ENCODE data around the gene DHRS7B. TPM values are rescaled to one million over a fixed set of nuclear protein-coding genes. Genes with fewer than 3 reads are reported as not detected.

Gene DHRS7B
- total RNA-seq, 4 donors from 2014 or later = 18.8 to 32.4 (median 22.3) TPM

DNA sequence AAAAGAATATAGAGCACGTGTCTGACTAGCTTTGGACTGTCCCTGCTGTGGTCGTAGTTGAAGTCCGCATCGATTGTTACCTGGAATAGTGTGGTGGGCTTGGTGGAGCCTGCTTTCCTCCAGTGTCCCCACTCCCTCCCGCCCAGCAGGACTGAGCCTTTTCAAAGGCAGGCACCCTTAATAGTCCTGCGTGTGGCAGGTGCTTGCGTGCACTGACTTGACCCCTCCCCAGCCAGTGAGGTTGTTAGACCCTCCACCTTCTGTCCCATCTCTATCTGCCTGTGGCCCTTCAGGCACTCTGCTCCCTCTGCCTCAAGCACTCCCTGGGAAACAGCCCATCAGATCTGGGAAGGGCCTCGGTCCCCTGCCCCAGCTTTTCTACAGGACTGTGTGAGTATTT, 50.6 kb downstream of the DHRS7B start:
- no peak overlapping the region for H3K4me3 ChIP-seq
- no peaks in the 10 kb centered on the region for H3K9me3 ChIP-seq
- intact Hi-C loops (cut with DNase I) = no loop called here
- 94 to 95% methylated on average over 7 of the region's 8 CpGs for WGBS, 2 donors
- no peaks in the 10 kb centered on the region for H3K4me1 ChIP-seq
- no peak for DNase-seq
- H3K27ac ChIP-seq = no peak overlapping the region
- H3K36me3 ChIP-seq = peaks cover 0 to 61% (median 5%) of the 10 kb centered on the region in 3 donors
- H3K27me3 ChIP-seq = no peaks in the 10 kb centered on the region
- TF ChIP-seq, protein P1, sequence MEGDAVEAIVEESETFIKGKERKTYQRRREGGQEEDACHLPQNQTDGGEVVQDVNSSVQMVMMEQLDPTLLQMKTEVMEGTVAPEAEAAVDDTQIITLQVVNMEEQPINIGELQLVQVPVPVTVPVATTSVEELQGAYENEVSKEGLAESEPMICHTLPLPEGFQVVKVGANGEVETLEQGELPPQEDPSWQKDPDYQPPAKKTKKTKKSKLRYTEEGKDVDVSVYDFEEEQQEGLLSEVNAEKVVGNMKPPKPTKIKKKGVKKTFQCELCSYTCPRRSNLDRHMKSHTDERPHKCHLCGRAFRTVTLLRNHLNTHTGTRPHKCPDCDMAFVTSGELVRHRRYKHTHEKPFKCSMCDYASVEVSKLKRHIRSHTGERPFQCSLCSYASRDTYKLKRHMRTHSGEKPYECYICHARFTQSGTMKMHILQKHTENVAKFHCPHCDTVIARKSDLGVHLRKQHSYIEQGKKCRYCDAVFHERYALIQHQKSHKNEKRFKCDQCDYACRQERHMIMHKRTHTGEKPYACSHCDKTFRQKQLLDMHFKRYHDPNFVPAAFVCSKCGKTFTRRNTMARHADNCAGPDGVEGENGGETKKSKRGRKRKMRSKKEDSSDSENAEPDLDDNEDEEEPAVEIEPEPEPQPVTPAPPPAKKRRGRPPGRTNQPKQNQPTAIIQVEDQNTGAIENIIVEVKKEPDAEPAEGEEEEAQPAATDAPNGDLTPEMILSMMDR (IDR thresholded peaks at IDR 0.05) = no peak
- no peak for TF ChIP-seq POLR2A (IDR thresholded peaks at IDR 0.05)

DNA sequence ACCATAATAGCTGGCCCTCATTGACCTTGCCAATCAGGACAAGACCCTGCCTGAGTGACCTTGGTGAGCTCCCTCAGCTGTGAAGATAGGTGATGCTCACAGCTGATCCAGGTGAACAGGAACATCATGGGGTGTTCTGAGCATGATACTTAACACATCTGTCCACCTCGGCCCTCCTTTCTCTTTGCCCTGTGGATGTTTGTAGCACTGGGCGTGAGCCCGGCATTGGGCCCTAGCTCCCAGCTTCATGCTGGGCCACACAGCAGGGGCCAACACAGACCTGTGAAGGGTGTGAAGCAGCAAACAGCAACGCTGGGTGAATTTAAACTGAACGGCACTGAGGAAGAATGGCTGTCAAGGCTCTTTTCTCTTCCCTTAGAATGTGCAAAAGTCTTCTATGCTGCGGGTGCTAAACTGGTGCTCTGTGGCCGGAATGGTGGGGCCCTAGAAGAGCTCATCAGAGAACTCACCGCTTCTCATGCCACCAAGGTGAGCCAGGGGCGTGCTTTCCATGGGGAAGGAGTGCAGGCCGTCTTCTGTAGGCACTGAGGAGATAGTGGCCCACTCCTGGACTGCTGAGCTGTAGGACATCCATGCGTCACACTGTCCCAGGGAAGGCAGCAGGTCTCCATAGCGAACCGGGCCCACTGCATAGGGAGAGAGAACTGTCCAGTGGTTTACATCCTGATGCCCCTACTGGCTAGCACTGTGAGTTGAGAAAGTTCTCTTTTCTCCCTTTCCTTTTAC, 51.3 kb downstream of the DHRS7B start:
- Histone ChIP-seq H3K27ac (no peak overlapping the region), H3K9me3 (no peaks in the 10 kb centered on the region), H3K27me3 (no peaks in the 10 kb centered on the region), H3K4me3 (no peak overlapping the region), H3K4me1 (no peaks in the 10 kb centered on the region), H3K36me3 (peaks cover 0 to 55% (median 5%) of the 10 kb centered on the region in 3 donors)
- TF ChIP-seq, protein P1 (IDR thresholded peaks at IDR 0.05) = no peak
- no peak for TF ChIP-seq POLR2A (IDR thresholded peaks at IDR 0.05)
- intact Hi-C loops (cut with DNase I) = no loop called here
- 91 to 93% methylated on average over 12 to 13 of the region's 13 CpGs for WGBS, 2 donors
- no peak for DNase-seq

DNA sequence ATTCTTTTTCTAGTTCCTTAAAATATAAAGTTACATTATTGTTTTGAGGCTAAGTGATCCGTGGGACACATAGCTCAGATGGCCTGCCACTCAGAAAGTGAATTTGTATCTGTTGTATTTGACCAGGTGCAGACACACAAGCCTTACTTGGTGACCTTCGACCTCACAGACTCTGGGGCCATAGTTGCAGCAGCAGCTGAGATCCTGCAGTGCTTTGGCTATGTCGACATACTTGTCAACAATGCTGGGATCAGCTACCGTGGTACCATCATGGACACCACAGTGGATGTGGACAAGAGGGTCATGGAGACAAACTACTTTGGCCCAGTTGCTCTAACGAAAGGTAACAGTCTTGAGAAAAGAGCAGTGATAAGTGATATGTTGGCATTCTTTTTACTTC, 56.7 kb downstream of the DHRS7B start:
- 71 to 79% methylated on average over 5 of the region's 5 CpGs for WGBS, 2 donors
- H3K4me3 ChIP-seq = no peak overlapping the region
- no peak for TF ChIP-seq POLR2A (IDR thresholded peaks at IDR 0.05)
- TF ChIP-seq, protein P1 (IDR thresholded peaks at IDR 0.05) = no peak
- peaks cover 8 to 74% (median 13%) of the 10 kb centered on the region in 3 donors for H3K36me3 ChIP-seq
- DNase-seq = no peak
- H3K4me1 ChIP-seq = no peaks in the 10 kb centered on the region
- H3K9me3 ChIP-seq = no peaks in the 10 kb centered on the region
- H3K27me3 ChIP-seq = no peaks in the 10 kb centered on the region
- intact Hi-C loops (cut with DNase I) = no loop called here
- no peak overlapping the region for H3K27ac ChIP-seq

DNA sequence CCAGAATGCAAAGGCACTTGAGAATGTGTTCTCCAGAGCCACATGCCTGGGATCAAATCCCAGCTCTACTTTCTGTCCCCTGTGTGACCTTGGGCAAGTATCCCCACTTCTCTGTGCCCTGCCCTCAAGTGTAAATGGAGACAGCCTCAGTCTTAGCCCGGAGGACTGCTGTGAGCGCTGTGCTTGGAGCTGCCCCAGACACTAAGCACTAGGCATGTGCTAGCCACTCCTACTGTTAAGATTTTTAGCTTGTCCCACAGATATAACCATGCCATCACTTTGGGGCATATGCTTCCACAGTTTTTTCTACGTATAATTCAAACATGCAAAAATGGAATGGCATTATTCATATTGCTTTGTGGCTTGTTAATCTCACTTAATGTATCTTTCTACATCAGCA, 57.8 kb downstream of the DHRS7B start:
- Histone ChIP-seq H3K27me3 (no peaks in the 10 kb centered on the region), H3K27ac (no peak overlapping the region), H3K9me3 (no peaks in the 10 kb centered on the region), H3K36me3 (peaks cover 8 to 74% (median 13%) of the 10 kb centered on the region in 3 donors), H3K4me1 (no peaks in the 10 kb centered on the region), H3K4me3 (no peak overlapping the region)
- 97 to 100% methylated on average over 3 of the region's 3 CpGs for WGBS, 2 donors
- TF ChIP-seq, protein P1 (IDR thresholded peaks at IDR 0.05) = no peak
- TF ChIP-seq POLR2A (IDR thresholded peaks at IDR 0.05) = no peak
- intact Hi-C loops (cut with DNase I) = no loop called here
- no peak for DNase-seq

DNA sequence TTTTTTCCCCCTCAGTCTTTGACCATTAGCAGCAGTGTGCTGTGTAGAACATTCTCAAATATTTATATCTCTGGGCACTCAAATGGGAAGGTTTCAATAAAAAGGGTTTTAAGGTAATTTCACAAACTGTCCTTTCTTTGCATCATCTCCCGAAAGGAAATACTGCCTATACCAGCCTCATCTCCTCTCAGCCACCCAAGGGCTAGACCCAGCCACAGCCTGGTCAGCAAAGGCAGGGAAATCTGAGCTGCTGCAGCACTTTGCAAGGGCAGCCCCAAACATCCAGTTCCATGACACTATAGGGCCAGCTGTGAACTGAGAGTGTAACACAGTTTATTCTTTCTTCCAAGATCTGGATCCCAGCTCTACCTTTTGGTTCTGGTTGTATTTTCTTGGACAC, 58.3 kb downstream of the DHRS7B start:
- Histone ChIP-seq H3K27ac (no peak overlapping the region), H3K36me3 (peaks cover 8 to 74% (median 13%) of the 10 kb centered on the region in 3 donors), H3K4me3 (no peak overlapping the region), H3K27me3 (no peaks in the 10 kb centered on the region), H3K9me3 (no peaks in the 10 kb centered on the region), H3K4me1 (no peaks in the 10 kb centered on the region)
- TF ChIP-seq, protein P1 (IDR thresholded peaks at IDR 0.05) = no peak
- TF ChIP-seq POLR2A (IDR thresholded peaks at IDR 0.05) = no peak
- DNase-seq = no peak
- WGBS, 2 donors = 86 to 90% methylated on average over 1 of the region's 1 CpG
- intact Hi-C loops (cut with DNase I) = no loop called here

Data from esophagus squamous epithelium (tissue), 5 donors.